ENCODE results near the gene MAP4K4. TPM values are rescaled to one million over a fixed set of nuclear protein-coding genes. Genes with fewer than 3 reads are reported as not detected.

Gene MAP4K4
- total RNA-seq, 1 experiment from 2014 or later: 132 TPM

- Mint-ChIP-seq H3K27ac (no peak overlapping the region), H3K36me3 (ENCODE audit: insufficient read depth in 1 of 3, low read depth in 3 of 3) (peaks cover 7 to 52% (median 40%) of the 10 kb centered on the region in 3 experiments; a peak in 6 of 7 replicates), H3K4me3 (no peak overlapping the region), H3K4me1 (no peaks in the 10 kb centered on the region), H3K27me3 (ENCODE audit: low read depth) (no peaks in the 10 kb centered on the region), H3K9me3 (no peaks in the 10 kb centered on the region; a peak in 1 of 5 replicates)
- no peak overlapping the region for H3K4ac ChIP-seq (ENCODE audit: low read depth, low read length)
- DNase-seq: no peak
- no peak overlapping the region for H2AK5ac ChIP-seq (ENCODE audit: insufficient read length, low read length)
- no peaks in the 10 kb centered on the region for H3K23me2 ChIP-seq (ENCODE audit: insufficient read length, low read depth, low read length, poor library complexity, severe bottlenecking)
- no peaks in the 10 kb centered on the region for H3K4me1 ChIP-seq (ENCODE audit: insufficient read depth, low read length)
- no peak overlapping the region for H3K18ac ChIP-seq (ENCODE audit: insufficient read length, low read depth, low read length)
- no peak overlapping the region for H4K5ac ChIP-seq (ENCODE audit: insufficient read length, low read depth, low read length)
- no peaks in the 10 kb centered on the region for H3K27me3 ChIP-seq (ENCODE audit: insufficient read depth, low read length)
- no CpG with 5 or more reads among the region's 2 CpGs for WGBS (ENCODE audit: extremely low coverage, insufficient read length, low lambda C conversion rate)
- H3K23ac ChIP-seq (ENCODE audit: insufficient read length, low read depth, low read length): no peak overlapping the region
- no peaks in the 10 kb centered on the region for H4K20me1 ChIP-seq (ENCODE audit: control insufficient read depth, insufficient read depth, insufficient read length)
- no peak for TF ChIP-seq CTCF (conservative IDR thresholded peaks at IDR 0.05)
- H3T11ph ChIP-seq (ENCODE audit: low read length): no peak overlapping the region
- peaks cover 2% of the 10 kb centered on the region for H3K79me1 ChIP-seq (ENCODE audit: insufficient read depth, low read depth, low read length, poor library complexity, severe bottlenecking)
- H4K8ac ChIP-seq (replicated peaks; ENCODE audit: insufficient read length, low read depth, low read length): no peak overlapping the region
- no peak overlapping the region for H4K91ac ChIP-seq (ENCODE audit: insufficient read length, low read depth, low read length)
- no peak overlapping the region for H2BK15ac ChIP-seq (ENCODE audit: low read depth, low read length)
- H3K79me2 ChIP-seq (ENCODE audit: insufficient read depth, low read length): no peaks in the 10 kb centered on the region
- no peak overlapping the region for H3K9ac ChIP-seq (ENCODE audit: extremely low read depth, insufficient read length, low read length)
- H3K56ac ChIP-seq (ENCODE audit: insufficient read length, low read depth, low read length): no peak overlapping the region
- H3K14ac ChIP-seq (ENCODE audit: insufficient read depth, low read length): no peak overlapping the region
- H3K4me2 ChIP-seq (ENCODE audit: insufficient read depth, insufficient read length, low read length): no peak overlapping the region
- H2BK120ac ChIP-seq (ENCODE audit: low read depth, low read length, poor library complexity, severe bottlenecking): no peak overlapping the region
- H3K27ac ChIP-seq (ENCODE audit: insufficient read length, low read depth, low read length): no peak overlapping the region
- no peaks in the 10 kb centered on the region for H3K9me3 ChIP-seq (ENCODE audit: control insufficient read depth, low read depth, low read length)
- no peak overlapping the region for H2BK5ac ChIP-seq (ENCODE audit: insufficient read length, low read length)
- no peak overlapping the region for H2AFZ ChIP-seq (ENCODE audit: low read length)
- H2BK20ac ChIP-seq (ENCODE audit: low read depth, low read length, poor library complexity, severe bottlenecking): no peak overlapping the region
- no peak overlapping the region for H2BK12ac ChIP-seq (ENCODE audit: insufficient read length, low read depth, low read length)
Observed at GRCh38 chr2:101850450-101850849, 152.9 kb downstream of the MAP4K4 start.

Data from H9 (cell line).